OCI-LY7 (cell line): ENCODE data around the gene ECEL1. TPM values are rescaled to one million over a fixed set of nuclear protein-coding genes. Genes with fewer than 3 reads are reported as not detected.

Source experiments
- BruUV-seq: library from RNA; stranded (reverse); fragments of 400-500 nt; replicated peaks from 2 replicates; lab custom pipeline; 2021; lab: Mats Ljungman, UMichigan
- CTCF ChIA-PET: fragments of 300-600 bp; sonication (Branson Sonifier 250); formaldehyde crosslinking; loops from one replicate; lab custom pipeline; 2022; ENCODE audit warnings: antibody characterized with exemption; ENCODE audit not compliant: unreplicated experiment; lab: Charles Lee
- POLR2A ChIA-PET: fragments of 300-600 bp; sonication (Branson Sonifier 250); formaldehyde crosslinking; loops from one replicate; lab custom pipeline; 2022; ENCODE audit warnings: antibody characterized with exemption; lab: Charles Lee
- DNase-seq: peaks from one replicate; pipeline ENCODE4 v3.0.0-alpha.2; 2015; ENCODE audit warnings: low spot score
- H2AFZ ChIP-seq: fragments of 200-600 bp; sonication (generic), shearing (Covaris generic); 2 replicates; pipeline ENCODE4 v1.6.1; 2014; ENCODE audit warnings: mild to moderate bottlenecking, antibody characterized with exemption, low read length, moderate library complexity
- H3K27ac ChIP-seq: fragments of 200-600 bp; sonication (generic); 2 replicates; pipeline ENCODE4 v1.5.1; 2014; ENCODE audit warnings: mixed run types, low read depth, mild to moderate bottlenecking, moderate library complexity, low read length, inconsistent platforms; ENCODE audit not compliant: poor library complexity, severe bottlenecking
- H3K36me3 ChIP-seq: fragments of 200-600 bp; sonication (generic); 2 replicates; pipeline ENCODE4 v1.6.1; 2014; ENCODE audit warnings: mild to moderate bottlenecking, antibody characterized with exemption, low read length, moderate library complexity, mixed read lengths; ENCODE audit not compliant: insufficient read depth
- H3K4me1 ChIP-seq: fragments of 200-600 bp; sonication (generic); 2 replicates; pipeline ENCODE4 v1.5.1; 2014; ENCODE audit warnings: mild to moderate bottlenecking, low read length; ENCODE audit not compliant: insufficient read depth, poor library complexity, severe bottlenecking
- H3K4me2 ChIP-seq: fragments of 200-600 bp; sonication (generic); 2 replicates; pipeline ENCODE4 v1.6.1; 2014; ENCODE audit warnings: mild to moderate bottlenecking, low read length
- H3K4me3 ChIP-seq: fragments of 200-600 bp; sonication (generic); 2 replicates; pipeline ENCODE4 v1.5.1; 2014; ENCODE audit warnings: mild to moderate bottlenecking, low read depth, low read length; ENCODE audit not compliant: poor library complexity, severe bottlenecking
- H3K79me2 ChIP-seq: fragments of 200-600 bp; sonication (generic); 2 replicates; pipeline ENCODE4 v1.6.1; 2016; ENCODE audit warnings: low read depth, mild to moderate bottlenecking, low read length, moderate library complexity, mixed read lengths; ENCODE audit not compliant: insufficient read depth
- H3K9me2 ChIP-seq: fragments of 200-600 bp; sonication (generic); 2 replicates; pipeline ENCODE4 v1.6.1; 2016; ENCODE audit warnings: mild to moderate bottlenecking, low read length, mixed read lengths; ENCODE audit not compliant: insufficient read depth
- H3K9me3 ChIP-seq: fragments of 200-600 bp; sonication (generic); 2 replicates; pipeline ENCODE4 v1.6.1; 2014; ENCODE audit warnings: mild to moderate bottlenecking, mixed run types, low read length, mixed read lengths
- H4K20me1 ChIP-seq: fragments of 200-600 bp; sonication (generic); 2 replicates; pipeline ENCODE4 v1.6.1; 2014; ENCODE audit warnings: mild to moderate bottlenecking, antibody characterized with exemption, low read length, moderate library complexity, mixed read lengths; ENCODE audit not compliant: insufficient read depth
- EZH2phosphoT487 ChIP-seq: fragments of 200-600 bp; sonication (generic); IDR thresholded peaks from 2 replicates; pipeline ENCODE4 v1.6.1; 2018; ENCODE audit warnings: low read depth, borderline replicate concordance, mild to moderate bottlenecking, mixed run types, antibody characterized with exemption, low read length, moderate library complexity, mixed read lengths
- intact Hi-C: fragments of 100-400 bp; cut with micrococcal nuclease; formaldehyde crosslinking; loops from one replicate; pipeline ENCODE4 v1.10.0; 2022; ENCODE audit not compliant: unreplicated experiment
- total RNA-seq, 2 experiments: library from RNA; depleted of rRNA in 1 of 2; stranded (reverse); fragments of >200 nt in 1 of 2; shearing (Covaris generic) in 1 of 2; gene quantifications; 2 replicates each; pipeline ENCODE4 v1.2.3, GENCODE V29; 2014 to 2022
- TF ChIP-seq, protein P1 (sequence below): fragments of 200-600 bp; sonication (generic); conservative IDR thresholded peaks from 2 replicates; pipeline ENCODE4 v1.5.1; 2014; ENCODE audit warnings: mild to moderate bottlenecking, antibody characterized with exemption, low read length, moderate library complexity, mixed read lengths

Gene ECEL1
- total RNA-seq, 2 experiments from 2014 or later = not detected

DNA sequence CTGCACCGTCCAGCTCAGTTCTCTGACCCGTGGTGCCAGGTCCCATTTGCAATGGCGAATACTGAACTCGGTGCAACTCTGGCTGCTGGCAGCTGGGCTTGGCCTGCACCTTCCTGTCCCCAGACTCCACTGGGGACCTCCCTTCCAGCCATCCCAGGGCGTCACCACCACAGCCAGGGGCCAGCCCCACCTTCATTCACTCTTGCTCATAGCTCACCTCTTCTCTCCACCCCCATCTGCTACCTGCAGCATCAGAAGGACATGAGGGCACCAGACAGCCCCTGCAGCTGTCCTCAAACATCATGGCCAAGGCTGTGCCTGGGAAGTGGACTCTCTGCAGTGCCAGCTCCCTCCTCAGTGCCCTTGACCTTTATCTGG, 47.9 kb downstream of the ECEL1 start:
- POLR2A ChIA-PET = no interaction called here
- TF ChIP-seq EZH2phosphoT487 = no peak
- TF ChIP-seq, protein P1, sequence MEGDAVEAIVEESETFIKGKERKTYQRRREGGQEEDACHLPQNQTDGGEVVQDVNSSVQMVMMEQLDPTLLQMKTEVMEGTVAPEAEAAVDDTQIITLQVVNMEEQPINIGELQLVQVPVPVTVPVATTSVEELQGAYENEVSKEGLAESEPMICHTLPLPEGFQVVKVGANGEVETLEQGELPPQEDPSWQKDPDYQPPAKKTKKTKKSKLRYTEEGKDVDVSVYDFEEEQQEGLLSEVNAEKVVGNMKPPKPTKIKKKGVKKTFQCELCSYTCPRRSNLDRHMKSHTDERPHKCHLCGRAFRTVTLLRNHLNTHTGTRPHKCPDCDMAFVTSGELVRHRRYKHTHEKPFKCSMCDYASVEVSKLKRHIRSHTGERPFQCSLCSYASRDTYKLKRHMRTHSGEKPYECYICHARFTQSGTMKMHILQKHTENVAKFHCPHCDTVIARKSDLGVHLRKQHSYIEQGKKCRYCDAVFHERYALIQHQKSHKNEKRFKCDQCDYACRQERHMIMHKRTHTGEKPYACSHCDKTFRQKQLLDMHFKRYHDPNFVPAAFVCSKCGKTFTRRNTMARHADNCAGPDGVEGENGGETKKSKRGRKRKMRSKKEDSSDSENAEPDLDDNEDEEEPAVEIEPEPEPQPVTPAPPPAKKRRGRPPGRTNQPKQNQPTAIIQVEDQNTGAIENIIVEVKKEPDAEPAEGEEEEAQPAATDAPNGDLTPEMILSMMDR = peak; percentile 59
- no peak for DNase-seq

GRCh38 chr2:232438951-232439757, 48.5 kb downstream of the ECEL1 start:
- intact Hi-C loops = no loop called here
- no peak overlapping the region for H3K4me3 ChIP-seq
- POLR2A ChIA-PET = no interaction called here
- H2AFZ ChIP-seq = no peak overlapping the region
- BruUV-seq = no TSS peak
- H3K4me2 ChIP-seq = no peak overlapping the region
- H3K9me2 ChIP-seq = no peaks in the 10 kb centered on the region
- no peaks in the 10 kb centered on the region for H3K36me3 ChIP-seq
- no peak for TF ChIP-seq EZH2phosphoT487
- TF ChIP-seq, protein P1 = peak; percentile 65
- CTCF ChIA-PET = interaction anchor here (0.6 to 0.7 kb wide), 2 partner anchors 74 to 81 kb away, joined by 3 to 4 read pairs; no protein-coding TSS in a partner anchor
- H3K27ac ChIP-seq = no peak overlapping the region
- H4K20me1 ChIP-seq = no peaks in the 10 kb centered on the region
- peaks cover 2% of the 10 kb centered on the region for H3K4me1 ChIP-seq
- no peaks in the 10 kb centered on the region for H3K79me2 ChIP-seq
- H3K9me3 ChIP-seq = no peaks in the 10 kb centered on the region
- DNase-seq = peak; percentile 28

More for the DNA sequence above, 47.9 kb downstream of the ECEL1 start:
- Histone ChIP-seq H3K4me1 (peaks cover 4% of the 10 kb centered on the region), H3K9me2 (no peaks in the 10 kb centered on the region), H3K27ac (no peak overlapping the region), H4K20me1 (no peaks in the 10 kb centered on the region), H3K4me2 (no peak overlapping the region), H3K79me2 (no peaks in the 10 kb centered on the region), H3K9me3 (no peaks in the 10 kb centered on the region), H2AFZ (no peak overlapping the region), H3K36me3 (no peaks in the 10 kb centered on the region), H3K4me3 (no peak overlapping the region)
- BruUV-seq = no TSS peak
- intact Hi-C loops = loop anchor here (2.0 kb wide), 4 partner anchors 69 to 533 kb away; no protein-coding TSS in a partner anchor
- CTCF ChIA-PET = interaction anchor here (0.6 kb wide), 1 partner anchor 73 kb away, joined by 4 read pairs; no protein-coding TSS in a partner anchor

DNA sequence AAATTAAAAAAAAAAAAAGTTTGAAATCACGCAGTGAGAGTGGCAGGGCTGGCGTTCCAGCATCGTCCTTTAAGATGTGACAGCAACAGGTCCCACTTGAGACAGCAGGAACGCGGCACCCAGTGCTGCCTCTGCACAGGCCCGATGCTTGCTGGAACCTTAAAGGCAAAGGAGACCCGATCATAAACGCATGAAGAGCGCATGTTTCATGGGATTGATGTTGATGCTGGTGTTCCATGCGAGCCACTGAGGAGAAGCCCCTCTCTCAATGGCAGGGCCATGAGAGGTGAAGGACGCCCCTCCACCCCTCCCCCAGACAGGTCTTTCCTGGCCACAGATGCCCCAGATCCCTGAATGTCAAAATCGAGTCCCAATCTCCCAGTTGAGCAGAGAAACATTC, 49.5 kb downstream of the ECEL1 start:
- Histone ChIP-seq H3K27ac (no peak overlapping the region), H3K79me2 (no peaks in the 10 kb centered on the region), H2AFZ (no peak overlapping the region), H4K20me1 (no peaks in the 10 kb centered on the region), H3K9me2 (no peaks in the 10 kb centered on the region), H3K4me1 (no peaks in the 10 kb centered on the region), H3K4me3 (no peak overlapping the region), H3K36me3 (no peaks in the 10 kb centered on the region), H3K4me2 (no peak overlapping the region), H3K9me3 (no peaks in the 10 kb centered on the region)
- intact Hi-C loops = no loop called here
- BruUV-seq = no TSS peak
- no peak for DNase-seq
- TF ChIP-seq, protein P1 = no peak
- no peak for TF ChIP-seq EZH2phosphoT487
- ChIA-PET CTCF (no interaction called here), POLR2A (no interaction called here)
